ENCODE data around the gene CFAP61.

DNA sequence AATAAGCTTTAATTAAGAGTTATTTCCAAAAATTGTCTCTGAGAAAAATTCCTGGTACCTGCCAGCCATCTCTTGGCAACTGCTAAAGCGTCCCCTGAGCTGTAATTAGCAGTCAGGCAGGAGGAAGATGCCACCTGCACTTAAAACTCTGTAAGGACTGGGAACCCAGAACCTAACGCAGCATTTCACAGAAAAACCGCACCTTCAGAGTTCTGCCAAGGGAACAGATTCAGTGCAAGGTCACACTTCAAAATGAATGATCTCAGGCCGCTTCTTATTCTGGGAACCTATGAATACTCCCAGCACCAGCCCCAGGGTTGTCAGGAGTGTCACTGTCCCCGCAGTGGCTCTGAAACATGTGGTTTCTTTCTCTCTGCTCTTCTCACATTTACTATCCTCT is 352.3 kb downstream of the CFAP61 start:
- TF ChIP-seq CTCF (conservative IDR thresholded peaks at IDR 0.05; ENCODE audit: low read depth, low read length) (no peak), EZH2 (IDR thresholded peaks at IDR 0.05; ENCODE audit: low read length, unreplicated experiment) (no peak)
